Measurements from ENCODE around the gene MMEL1.

Gene MMEL1

GRCh38 chr1:2603521-2604155, 29.2 kb downstream of the MMEL1 start:
- DNase-seq: no peak

GRCh38 chr1:2602866-2603520, 29.8 kb downstream of the MMEL1 start:
- DNase-seq: no peak

GRCh38 chr1:2602311-2602835, 30.4 kb downstream of the MMEL1 start:
- no peak for DNase-seq

GRCh38 chr1:2601721-2602303, 31.0 kb downstream of the MMEL1 start:
- no peak for DNase-seq

- DNase-seq: no peak
Measured at GRCh38 chr1:2598329-2598931, 34.4 kb downstream of the MMEL1 start.

GRCh38 chr1:2597441-2598328, 35.1 kb downstream of the MMEL1 start:
- DNase-seq: no peak

GRCh38 chr1:2596530-2597333, 36.1 kb downstream of the MMEL1 start:
- no peak for DNase-seq

- no peak for DNase-seq
Measured at GRCh38 chr1:2595812-2596529, 36.8 kb downstream of the MMEL1 start.

GRCh38 chr1:2595261-2595811, 37.5 kb downstream of the MMEL1 start:
- DNase-seq: no peak

- DNase-seq: no peak
Measured at GRCh38 chr1:2594641-2595131, 38.1 kb downstream of the MMEL1 start.

GRCh38 chr1:2594001-2594640, 38.7 kb downstream of the MMEL1 start:
- DNase-seq: no peak

- DNase-seq: no peak
Measured at GRCh38 chr1:2593251-2593878, 39.5 kb downstream of the MMEL1 start.

GRCh38 chr1:2592672-2593071, 40.1 kb downstream of the MMEL1 start:
- DNase-seq: no peak

GRCh38 chr1:2591581-2592261, 41.1 kb downstream of the MMEL1 start:
- DNase-seq: no peak

- no peak for DNase-seq
Measured at GRCh38 chr1:2591233-2591580, 41.6 kb downstream of the MMEL1 start.

- no peak for DNase-seq
Measured at GRCh38 chr1:2590233-2591141, 42.3 kb downstream of the MMEL1 start.

- no peak for DNase-seq
Measured at GRCh38 chr1:2589431-2590232, 43.2 kb downstream of the MMEL1 start.

All from activated gamma-delta T cell (primary cell).